Esophagus mucosa (tissue), 1 donor: Measurements from ENCODE around the gene PRKCE. TPM values are rescaled to one million over a fixed set of nuclear protein-coding genes. Genes with fewer than 3 reads are reported as not detected.

ENCODE experiments used
- ATAC-seq: fragments of 200-7000 bp; cut with Tn5 transposase; one replicate; pipeline ENCODE4 v1.9.1; 2020
- total RNA-seq: library from RNA; stranded (reverse); gene quantifications from one replicate; pipeline ENCODE4 v1.2.4, GENCODE V29; 2023
- donor health status: DM: yes; HTN: yes; CAD: no.

PRKCE gene
- total RNA-seq, 1 donor from 2014 or later: 13.1 TPM

DNA sequence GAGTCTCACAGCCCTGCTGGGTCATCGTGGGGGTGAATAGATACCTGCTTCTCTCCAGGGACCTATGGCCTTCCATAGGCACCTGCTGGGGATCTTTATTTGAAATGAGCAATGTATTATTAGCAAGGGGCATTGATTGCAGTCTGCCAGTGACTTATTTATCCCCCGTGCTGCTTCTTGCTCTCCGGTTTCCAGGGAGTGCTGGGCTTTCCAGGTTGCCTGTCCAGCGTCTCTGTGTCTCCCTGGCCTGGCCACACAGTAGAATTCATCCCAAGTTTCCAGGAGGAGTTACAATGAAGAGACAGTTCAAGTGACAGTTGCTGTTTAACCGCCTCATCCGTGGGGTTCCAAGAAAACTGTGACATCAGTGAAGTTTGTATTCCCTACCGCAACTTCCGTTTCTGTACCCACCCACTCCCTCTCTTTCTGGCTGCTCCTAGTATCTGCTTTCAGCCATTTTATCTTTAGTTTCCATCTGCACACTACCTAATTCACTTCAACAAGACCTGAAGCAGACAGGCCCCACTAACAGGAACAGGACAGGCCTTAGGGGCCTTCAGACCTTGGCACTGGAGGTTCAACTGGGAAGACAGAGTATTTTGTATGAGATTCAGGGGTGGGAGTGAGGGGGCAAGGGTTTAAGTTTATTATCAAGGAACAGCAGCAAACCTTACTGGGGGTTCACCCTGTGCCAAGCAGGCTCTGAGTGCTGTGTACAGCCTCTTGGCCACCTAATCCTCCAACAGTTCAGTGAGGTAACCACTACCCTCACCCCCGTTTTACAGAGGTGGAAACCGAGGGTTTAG, 134.8 kb downstream of the PRKCE start:
- no peak for ATAC-seq

DNA sequence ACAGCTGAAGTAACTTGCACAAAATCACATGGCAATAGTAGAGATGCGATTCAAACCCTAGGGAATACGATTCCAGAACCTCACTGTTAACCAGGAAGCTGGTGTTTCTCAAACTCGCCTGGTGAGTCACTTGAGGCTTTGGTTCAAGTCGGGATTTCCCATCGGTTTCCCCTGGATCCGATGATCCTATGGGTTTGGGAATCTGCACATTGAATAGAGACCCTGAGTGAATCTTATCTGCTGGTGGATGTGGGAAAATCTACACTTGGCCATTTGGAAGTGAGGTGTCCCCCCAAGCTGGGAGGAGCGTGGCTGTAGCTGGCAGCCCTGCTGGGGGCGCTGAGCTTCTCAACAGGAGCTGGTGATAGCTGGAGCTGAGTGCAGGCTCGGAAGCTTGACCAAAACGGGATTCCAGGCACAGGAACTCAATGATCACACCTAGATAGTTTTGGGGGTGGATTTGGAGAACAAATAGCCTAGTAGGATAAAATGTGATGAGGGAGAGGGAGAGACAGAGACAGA, 135.4 kb downstream of the PRKCE start:
- no peak for ATAC-seq

DNA sequence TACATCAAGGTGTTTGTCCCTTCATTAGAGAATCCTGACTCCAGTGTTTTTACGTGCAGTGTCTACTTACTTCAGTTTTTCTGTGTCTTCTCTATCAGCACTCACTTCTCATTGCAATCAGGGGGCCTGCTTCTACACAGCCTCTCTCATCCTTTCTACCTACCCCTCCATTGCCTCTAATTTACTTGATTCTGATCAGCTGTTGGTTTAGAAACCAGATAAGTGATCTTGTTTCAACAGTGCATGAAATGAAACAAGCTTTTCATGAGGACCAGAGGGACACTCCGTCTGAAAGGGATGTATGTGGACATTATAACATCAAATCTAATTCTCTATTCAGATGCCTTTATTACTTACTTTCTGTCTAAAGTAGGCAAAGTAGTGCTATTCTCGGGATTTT, 136.9 kb downstream of the PRKCE start:
- no peak for ATAC-seq

DNA sequence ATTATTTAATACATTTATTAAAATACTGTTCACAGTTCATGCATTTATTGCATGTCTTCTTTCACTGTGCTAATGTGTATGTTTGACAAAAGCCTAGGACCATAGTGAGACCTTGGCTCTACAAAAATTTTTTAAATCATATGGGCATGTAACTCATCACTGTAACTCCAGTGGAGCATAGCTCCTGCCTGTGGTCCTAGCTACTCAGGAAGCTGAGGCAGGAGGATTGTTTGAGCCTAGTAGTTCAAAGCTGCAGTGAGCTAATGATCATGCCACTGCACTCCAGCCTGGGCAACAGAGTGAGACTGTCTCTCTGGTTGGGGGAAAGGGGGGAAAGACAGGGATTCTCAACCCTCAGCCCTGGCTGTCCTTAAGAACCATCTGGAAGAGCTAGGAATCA, 137.8 kb downstream of the PRKCE start:
- no peak for ATAC-seq

DNA sequence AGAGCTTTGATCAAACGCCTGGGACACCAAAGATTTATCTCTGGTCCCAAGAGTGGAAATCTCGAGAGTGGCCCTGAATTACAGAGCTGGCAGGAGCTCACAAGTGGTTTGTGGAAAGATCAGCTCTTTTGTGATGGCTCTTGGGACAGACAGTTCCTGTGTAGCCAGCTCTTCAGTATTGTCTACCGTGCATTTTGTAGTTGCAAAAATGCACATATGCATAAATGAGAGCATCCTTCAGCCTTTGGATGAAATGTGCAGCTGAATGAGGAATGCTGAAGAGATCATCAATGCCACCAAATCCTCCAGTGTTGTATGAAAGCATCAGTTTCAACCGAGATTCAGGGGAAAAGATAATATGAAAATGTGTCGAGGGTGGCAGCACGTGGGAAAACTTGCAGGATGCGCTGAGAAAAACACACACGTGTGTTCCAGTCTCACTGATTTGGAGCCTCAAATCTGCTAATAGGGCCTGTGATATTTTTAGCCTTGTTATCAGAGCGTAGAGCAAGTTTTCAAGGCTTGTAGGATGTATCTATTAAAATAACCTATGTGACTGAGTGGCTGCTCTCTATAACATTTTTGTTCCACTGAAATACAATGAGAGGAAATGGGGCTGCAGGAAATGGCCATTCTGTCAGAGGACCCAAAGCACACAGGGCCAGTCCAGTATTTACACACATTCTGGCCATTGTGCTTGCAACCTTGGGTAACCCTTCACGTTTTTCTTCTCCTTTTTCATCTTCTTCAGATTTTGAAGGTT, 138.7 kb downstream of the PRKCE start:
- ATAC-seq: no peak

DNA sequence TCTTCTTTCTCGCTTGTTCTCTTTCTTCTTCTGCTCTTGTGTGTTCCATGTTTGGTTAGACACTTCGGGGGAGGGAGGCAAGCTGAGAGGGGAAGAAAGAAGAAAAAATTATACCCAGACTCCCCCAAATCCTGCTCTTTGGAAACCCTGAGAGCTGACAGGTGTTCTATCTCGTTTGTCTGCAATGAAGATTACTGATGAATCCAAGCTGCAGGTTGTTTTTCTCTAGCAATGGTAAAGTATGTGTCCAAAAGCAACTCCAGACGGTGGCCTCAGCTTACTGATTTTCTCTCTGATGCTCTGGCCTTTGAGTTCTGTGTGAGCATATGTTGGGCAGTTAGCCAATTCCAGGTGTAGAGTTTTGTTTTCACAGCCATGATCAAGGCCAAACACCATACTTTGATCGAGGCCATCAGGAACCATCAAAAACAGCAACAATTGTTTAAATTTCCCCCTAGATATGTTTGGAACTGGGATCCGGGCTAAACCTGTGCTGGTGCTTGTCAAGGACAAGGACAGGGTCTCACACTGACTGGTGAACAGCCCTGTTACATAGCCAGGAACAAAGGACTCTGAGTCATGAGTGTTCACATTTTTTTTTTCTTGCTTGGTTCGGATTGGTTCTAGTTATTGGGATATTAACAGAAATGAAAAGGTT, 142.0 kb downstream of the PRKCE start:
- ATAC-seq: no peak

DNA sequence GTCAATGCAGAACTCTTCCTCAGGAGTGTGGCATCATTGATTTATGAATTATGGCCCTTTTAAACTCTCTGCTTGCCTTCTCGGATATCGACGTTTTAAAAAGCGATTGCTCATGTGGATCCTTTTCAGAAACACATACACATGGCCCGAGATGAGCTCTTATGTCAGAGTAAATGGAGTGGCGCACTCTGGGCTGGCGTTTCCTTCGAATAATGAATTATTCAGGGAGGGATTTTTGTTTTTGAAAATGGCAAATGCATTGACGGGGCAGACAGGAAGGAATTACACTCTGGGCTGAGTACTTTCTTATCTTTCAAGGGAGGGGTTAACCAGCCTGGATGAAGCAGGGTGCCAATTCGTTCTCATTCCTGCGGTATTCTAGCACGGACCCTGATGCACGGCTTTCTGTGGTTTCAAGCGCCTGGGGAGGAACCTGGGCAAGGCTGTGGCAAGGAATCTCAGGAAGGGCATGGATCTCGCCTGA, 142.7 kb downstream of the PRKCE start:
- no peak for ATAC-seq

DNA sequence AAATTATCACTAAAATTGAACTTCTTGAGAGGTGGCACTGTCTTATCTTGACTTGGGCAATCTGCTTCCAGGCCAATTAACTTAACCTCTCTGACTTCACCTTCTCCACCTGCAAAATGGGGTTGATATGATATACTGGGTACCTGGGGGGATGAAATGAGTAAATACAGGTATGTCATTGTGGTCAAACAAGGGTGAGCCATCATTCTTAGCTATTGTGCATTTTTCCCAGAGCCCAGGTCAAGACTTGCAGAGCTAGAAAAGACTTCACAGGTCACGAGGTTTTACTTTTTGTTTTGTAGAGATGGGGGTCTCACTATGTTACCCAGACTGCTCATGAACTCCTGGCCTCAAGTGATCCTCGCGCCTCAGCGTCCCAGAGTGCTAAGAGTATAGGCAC, 145.0 kb downstream of the PRKCE start:
- no peak for ATAC-seq

DNA sequence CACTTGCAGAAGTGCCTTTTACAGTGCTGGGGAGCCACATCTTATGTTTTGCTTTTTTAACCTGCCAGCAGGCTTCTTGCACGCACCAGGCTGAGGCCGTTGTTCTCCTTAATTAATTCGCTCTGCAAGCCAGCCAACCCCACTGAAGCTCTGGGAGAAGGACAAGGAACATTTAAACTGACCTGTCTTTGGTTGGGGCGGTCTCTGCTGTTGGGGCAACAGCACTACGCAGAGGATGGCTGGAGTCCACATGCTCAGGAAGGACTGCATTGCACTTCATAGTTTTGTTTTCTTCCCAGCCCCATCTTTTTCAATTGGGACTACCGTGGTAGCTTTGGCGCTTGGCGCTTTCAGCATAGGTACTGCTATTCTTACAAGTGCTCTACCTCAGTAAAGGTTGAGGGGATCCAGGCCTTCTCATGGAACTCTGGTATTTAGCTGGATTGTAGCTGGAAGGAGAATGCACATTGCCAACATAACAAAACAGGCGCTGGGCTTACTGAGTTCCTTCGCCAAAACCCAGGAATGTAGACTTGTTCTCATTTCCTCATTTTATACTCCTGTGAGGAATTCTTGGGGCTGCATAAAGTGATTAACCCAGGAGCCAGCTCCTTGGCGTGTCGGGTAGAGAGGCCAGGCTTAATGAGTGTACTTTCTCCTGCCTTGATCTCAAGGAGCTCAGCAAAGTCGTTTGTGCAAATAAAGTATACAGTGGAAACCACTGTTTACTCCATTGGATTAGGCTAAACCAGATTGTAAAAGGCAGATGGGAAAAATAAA, 146.2 kb downstream of the PRKCE start:
- no peak for ATAC-seq

DNA sequence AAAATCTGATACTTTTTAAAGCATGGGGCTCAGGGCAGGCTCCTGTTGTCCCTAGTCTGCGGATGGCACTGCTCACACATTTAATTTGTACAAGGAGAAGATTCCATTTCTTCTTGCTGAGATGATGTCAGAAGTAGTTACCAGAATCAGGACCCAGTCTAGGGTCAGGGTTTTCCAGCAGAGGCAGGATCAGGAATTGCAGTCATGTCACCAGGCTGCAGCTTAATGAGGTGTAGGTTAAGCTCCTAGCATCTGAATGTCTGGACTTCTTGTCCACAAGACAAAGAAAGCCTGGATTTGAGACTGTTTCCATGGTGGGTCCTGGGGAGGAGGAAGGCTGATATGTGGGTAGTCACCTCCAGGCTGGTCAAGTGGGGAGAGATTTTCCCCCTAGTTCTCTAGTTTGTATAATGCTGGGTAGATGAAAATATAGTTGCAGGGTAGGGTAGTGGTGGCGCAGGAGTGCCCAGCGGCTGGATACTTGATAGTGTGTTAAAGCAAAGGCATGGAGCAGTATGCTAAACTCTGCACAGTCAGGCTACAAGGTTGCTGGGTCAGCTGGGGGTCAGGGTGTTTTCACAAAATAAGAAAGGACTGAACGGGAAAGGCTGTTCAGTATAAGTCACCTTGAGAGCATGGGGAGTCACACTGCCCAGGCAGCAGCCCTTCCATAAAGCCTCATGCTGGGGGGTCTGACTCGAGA, 148.4 kb downstream of the PRKCE start:
- no peak for ATAC-seq

DNA sequence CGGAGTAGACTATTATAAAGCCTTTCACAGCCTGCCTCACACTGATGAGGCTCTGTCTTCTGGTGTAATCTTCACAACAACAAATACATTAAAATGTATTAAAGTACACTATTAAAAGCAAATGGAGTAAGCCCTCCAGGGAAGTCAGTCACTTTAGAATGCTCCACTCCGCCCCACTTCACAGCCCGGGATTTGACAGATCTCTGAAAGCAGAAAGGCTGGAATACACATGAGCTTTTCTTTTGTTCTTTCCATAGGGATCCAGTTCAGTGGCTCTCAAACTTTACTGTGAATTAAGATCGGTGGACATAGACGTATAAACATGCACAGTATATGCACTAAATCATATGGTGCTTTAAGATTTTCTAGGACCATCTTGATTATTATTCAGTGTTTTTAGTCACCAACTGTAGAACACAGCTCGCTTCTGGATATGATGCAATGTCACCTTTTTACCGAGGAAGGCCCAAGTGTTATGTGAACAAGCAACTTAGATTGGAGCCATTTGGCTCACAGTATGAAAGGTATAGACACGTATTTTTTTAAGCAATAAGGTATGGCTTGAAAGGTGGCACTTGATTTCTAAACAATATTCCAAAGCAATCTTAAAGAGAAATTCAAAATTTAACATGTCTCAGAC, 151.1 kb downstream of the PRKCE start:
- ATAC-seq: no peak

DNA sequence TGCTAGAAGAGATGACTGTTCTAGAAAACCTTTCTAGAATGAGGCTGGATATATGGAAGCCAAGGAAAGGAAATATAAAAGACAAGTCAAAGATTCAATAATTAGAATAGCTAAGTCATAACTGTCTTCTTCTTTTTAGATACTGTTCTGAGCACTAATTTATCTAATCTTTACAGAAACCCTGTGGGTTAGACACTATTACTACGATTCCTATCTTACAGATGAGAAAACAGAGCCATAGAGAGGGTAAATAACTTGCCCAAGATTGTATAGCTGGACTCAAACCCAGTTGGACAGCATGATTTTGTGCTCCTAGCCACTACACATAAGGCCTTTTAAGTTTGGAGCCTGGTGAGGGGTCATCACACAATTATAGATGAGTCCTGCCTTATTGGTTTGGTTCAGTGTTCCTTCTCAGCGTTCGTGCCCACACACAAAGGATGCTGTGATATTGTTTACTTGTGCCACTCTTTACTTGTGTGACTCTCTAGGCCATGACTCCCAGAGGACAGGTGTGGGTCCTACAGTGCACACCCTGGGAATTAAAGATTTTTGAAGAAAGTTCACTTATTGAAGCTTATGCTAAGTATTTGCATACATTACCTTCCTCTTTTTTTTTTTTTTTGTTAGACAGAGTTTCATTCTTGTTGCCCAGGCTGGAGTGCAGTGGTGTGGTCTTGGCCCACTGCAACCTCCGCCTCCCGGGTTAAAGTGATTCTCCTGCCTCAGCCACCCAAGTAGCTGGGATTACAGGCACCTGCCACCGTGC, 153.7 kb downstream of the PRKCE start:
- ATAC-seq: no peak

DNA sequence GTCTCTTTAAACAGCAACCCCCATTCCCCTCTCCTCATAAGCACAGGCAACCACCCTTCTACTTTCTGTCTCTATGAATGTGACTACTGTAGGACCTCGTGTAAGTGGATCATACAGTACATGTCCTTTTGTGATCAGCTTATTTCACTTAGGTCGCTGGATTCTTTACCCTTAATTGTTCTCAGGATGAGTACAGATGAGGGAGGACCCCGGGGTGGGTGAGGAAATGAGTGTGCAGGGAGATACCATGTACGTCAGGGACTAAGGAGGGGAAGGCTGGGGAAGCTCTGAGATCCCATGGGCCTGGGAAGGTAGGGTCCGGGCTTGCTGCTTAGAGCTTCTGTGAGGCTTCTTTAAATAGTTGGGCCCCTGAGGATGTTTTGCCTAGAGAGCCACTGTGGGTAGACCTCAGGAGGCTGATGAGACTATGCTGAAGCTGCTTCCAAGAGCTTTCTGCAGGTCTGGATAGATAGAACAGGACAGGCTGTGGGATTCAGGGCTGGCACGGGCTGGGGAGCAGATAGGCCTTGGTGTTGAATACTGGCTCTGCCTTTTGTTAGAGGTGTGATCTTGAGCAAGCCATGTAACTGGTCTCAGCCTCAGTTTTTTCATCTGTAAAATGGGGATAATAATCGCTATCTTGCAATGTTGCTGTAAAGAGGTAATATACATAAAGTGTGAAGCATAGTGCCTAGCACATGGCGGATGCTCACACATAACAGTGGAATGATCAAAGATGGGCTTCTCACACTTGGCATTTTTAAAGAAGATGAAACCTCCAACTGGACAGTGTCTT, 155.3 kb downstream of the PRKCE start:
- ATAC-seq: no peak

DNA sequence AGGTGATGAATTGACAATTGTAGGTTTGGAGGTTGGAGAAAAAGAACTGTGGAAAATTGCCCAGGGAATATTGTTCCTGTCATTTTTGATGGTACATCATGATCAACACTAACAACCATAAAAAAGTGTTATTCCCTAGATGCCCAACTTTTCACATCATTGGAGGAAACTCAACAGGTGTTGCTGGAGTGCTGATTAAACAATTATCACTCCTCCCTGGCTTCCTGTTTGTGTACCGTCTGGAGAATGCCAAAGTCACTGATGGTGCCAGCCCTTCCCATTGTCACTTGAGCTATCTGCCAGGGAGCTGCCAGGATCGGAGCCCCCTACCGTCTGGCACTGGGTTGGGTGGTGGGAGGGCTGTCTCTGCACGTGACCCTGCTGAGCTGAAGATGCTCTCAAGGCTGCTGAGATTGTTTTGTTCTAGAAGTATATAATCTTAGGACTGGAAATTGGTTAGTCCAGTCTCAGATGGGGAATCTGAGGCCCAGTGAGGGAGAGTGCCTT, 156.9 kb downstream of the PRKCE start:
- ATAC-seq: no peak

DNA sequence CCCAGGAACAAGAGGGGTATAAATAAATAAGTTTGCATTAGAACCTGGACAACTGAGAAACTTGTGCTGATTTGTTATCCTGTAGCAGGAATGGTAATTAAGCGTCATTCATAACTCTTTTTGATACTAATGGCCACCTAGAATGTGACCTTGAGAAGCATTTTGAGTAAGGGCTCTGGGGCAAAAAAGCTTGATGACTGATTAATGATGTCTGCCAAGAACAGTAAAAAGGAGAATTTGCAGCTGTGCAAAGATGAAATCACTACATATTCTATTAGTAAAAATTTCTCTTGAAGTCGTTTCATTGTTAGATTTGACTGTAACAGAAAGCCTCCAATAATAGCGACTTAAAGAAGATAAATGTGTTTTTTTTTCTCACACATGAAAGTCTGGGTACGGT, 157.7 kb downstream of the PRKCE start:
- ATAC-seq: no peak

DNA sequence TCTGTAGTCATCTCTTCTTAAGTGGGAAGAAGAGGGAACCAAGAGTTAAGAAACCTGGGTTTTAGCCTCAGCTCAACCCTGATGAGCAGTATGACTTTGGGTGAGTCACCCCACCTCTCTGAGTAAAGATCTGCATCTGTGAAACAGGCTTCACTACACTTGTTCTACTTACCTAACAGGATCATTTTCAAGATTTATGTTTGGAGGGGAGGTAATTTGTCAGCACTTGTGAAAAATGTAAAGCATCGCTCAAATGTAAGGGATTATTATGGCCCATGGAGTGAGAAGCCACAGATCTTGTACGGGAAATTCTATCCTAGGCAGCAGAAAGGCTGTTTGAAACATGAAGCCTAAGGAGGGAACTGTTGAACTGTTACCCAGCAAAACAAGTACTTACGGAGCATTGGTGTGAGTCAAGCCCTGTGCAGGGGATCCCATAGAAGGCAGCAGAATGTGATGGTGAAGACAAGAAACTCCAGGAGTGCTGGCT, 160.6 kb downstream of the PRKCE start:
- peak; percentile 93 for ATAC-seq

DNA sequence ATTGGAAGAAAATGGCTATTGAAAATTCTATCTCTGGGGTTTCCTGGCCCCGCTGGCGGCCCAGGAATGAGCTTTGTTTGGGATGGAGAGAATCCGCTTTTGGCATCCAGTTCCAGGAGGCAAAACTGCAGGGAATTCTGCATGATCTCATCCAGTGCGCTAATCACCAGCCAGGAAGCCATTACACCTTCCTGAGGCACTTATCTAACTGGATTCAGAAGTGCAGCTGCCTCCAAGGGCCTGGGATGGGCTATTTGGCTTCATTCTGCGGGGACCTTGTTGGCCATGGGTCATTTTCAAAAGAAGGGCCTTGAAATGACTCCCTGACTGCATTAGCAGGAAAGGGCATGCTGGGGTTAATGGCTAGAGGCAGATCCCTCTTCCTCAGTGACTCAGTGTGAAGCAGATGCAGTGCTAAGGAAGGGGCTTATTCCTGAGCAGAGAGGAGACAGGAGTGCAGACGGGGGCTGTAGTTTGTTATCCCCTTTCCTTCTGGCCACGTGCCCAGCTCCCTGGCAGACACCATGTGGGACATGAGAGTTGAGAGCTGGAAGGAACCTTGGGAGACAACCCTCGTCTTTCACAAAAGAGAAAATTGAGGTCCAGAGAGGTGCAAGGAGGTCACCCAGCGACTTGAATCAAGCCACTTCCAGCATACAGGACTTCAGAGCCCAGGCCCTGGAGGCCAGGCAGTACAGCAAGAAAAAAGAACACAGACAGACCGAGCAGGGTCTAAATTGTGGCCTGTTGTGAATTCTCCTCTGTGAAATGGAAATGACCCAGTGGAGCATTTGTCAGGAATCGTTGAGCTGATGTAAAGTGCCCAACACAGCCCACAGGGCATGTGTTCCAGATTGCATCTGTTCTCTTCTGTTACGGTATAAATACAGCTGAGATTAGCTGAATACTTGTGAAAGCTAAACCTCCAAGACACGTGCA, 161.8 kb downstream of the PRKCE start:
- no peak for ATAC-seq

DNA sequence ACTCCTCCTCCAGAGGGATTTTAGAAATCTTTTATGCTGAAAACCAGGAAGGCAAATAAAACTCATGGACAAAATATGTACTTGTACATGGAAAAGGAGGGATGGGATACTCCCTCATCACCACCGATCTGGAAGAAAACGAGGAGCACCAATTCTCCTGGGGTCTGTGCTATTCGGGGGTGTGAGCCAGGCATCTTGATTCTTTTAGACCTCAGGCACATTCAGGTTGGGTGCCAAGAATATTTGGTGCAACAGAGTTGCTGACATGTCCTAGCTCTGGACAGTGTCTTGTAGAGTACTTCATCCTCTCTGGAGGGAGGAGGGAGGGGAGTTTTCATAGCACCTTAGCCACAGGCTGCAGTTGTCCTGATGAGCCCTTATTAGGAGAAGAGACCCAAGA, 163.0 kb downstream of the PRKCE start:
- ATAC-seq: no peak
